GM18907 (cell line): ENCODE measurements around the gene NDUFS4.
"Not testable (repeated sequence)": the region's sequence is repeated elsewhere in the genome, so short reads cannot be mapped to it uniquely, and the experiment has no call there.

Experiments used
- ATAC-seq: cut with Tn5 transposase; IDR thresholded peaks from one replicate; pipeline ENCODE4 v1.9.1; 2021; ENCODE audit warnings: mild to moderate bottlenecking, moderate library complexity; ENCODE audit not compliant: unreplicated experiment

The NDUFS4 gene

DNA sequence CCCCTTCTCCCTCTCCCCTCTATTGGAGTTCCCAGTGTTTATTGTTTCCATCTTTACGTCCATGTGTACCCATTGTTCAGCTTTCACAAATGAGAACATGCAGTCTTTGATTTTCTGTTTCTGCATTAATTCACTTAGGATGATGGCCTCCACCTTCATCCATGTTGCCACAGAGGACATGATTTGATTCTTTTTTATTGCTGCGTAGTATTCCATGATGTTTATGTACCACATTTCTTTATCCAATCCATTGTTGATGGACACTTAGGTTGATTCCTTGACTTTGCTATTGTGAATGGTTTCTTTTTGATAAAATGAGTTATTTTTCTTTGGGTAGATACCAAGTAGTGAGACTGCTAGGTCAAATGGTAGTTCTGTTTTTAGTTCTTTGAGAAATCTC, 88.9 kb downstream of the NDUFS4 start:
- ATAC-seq: no peak

DNA sequence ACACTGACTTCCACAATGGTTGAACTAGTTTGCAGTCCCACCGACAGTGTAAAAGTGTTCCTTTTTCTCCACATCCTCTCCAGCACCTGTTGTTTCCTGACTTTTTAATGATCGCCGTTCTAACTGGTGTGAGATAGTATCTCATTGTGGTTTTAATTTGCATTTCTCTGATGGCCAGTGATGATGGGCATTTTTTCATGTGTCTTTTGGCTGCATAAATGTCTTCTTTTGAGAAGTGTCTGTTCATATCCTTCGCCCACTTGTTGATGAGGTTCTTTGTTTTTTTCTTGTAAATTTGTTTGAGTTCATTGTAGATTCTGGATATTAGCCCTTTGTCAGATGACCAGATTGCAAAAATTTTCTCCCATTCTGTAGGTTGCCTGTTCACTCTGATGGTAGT, 100.1 kb downstream of the NDUFS4 start:
- ATAC-seq: not testable (repeated sequence)

GRCh38 chr5:53665313-53665712, 104.9 kb downstream of the NDUFS4 start:
- ATAC-seq: not testable (repeated sequence)

DNA sequence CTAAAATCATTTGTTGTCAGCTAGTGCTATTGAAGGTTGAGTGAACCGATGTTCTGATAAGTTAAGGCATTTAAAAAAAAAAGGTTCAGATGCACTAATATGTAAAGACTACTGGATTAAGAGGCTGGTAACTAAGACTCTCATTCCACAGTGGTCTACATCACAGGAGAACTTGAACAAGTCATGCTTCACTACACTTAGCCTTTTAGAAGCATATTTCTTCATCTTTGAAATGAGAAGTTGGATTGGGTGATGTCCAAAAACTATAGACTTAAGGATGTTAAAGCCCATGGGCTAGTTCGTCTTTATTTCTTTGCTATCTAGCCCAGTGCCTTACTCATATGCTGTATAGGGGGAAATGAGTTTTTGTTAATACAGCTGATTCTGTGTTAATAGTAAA, 107.2 kb downstream of the NDUFS4 start:
- no peak for ATAC-seq

GRCh38 chr5:53671447-53671846, 111.0 kb downstream of the NDUFS4 start:
- no peak for ATAC-seq

- no peak for ATAC-seq
Measured at GRCh38 chr5:53674121-53674520, 113.7 kb downstream of the NDUFS4 start.

GRCh38 chr5:53677632-53678031, 117.2 kb downstream of the NDUFS4 start:
- no peak for ATAC-seq

DNA sequence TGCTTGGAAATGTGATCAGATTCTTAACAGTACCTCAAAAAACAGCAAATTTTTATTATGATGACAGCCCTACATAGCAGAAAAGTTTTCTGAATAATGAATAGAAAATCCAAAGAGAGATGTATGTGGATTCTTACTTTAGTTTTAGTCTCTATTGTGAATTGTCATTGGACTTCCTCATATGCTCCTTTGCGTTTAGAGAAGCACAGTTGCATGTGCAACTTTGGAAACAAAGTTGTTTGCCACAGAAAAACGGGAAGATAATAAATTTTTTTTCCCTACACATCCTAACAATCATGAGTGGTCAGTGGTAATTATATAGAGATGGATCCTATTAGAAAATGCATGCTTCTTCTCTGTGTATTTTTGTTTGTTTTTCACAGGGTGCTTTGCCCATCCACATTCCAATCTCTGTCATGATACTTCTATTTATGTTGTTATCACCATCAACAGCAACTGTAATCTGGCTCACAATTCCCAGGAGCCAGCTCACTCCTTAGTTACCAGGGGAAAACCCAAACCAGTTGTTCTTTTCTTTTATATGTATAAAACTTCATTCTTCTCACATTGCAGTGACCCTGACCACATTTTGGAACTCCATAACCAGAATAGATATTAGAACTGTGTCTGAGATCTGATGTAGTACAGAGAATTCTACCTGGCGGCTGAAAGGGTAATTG, 118.7 kb downstream of the NDUFS4 start:
- no peak for ATAC-seq

- no peak for ATAC-seq
Measured at GRCh38 chr5:53681079-53681478, 120.6 kb downstream of the NDUFS4 start.

GRCh38 chr5:53691014-53691413, 130.6 kb downstream of the NDUFS4 start:
- ATAC-seq: no peak

DNA sequence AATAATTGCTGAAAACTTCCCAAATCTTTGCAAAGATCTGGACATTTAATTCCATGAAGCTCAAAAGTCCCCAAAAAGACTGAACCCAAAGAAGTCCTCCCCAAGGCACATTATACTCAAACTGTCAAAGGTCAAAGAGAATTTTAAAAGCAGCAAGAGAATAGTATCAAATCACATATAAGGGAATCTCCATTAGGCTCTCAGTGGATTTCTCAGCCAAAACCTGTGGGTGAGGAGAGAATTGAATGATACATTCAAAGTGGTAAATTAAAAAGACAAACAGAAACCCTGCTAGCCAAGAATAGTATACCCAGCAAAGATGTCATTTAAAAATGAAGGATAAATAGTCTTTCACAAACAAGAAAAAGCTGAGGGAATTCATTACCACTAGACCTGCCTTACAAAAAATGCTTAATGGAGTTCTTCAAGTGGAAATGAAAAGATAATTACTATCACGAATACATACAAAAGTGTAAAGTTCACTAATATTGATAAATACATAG, 134.1 kb downstream of the NDUFS4 start:
- ATAC-seq: no peak

GRCh38 chr5:53710405-53710804, 150.0 kb downstream of the NDUFS4 start:
- not testable (repeated sequence) for ATAC-seq

GRCh38 chr5:53712327-53712726, 151.9 kb downstream of the NDUFS4 start:
- ATAC-seq: no peak

GRCh38 chr5:53713978-53714666, 153.7 kb downstream of the NDUFS4 start:
- ATAC-seq: no peak

DNA sequence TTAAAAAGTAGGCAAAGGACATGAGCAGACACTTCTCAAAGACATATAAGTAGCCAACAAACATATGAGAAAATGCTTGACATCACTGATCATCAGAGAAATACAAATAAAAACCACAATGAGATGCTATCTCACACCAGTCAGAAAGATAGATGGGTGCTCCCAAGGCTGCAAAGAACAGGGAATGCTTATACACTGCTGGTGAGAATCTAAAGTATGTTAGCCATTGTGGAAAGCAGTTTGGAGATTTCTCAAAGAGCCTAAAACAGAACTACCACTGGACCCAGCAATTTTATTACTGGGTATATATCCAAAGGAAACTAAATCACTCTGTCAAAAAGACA, 154.2 kb downstream of the NDUFS4 start:
- ATAC-seq: no peak

DNA sequence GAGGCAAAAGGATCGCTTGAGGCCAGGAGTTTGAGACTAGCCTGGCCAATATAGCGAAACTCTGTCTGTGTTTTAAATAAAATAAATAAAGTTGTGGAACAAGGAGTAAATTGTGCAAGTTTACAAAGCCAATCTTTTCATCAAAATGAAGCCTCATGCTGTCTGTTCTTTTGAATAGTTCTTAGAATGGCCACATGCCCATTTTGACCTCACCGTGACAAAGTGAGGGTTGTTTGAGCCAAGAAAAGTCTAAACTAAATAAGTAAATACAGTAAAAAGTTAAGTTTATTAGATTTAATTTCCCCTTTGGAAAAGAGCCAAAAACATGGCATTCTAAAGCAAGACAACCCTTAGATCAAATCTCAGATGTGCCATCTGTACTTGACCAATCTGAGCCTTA, 165.7 kb downstream of the NDUFS4 start:
- no peak for ATAC-seq

- ATAC-seq: no peak
Measured at GRCh38 chr5:53730943-53731342, 170.5 kb downstream of the NDUFS4 start.
